HG03039 (cell line): ENCODE data around the gene AFAP1.

ENCODE experiments used
- ATAC-seq: cut with Tn5 transposase; IDR thresholded peaks from one replicate; pipeline ENCODE4 v1.9.1; 2021; ENCODE audit warnings: mild to moderate bottlenecking, moderate library complexity; ENCODE audit not compliant: unreplicated experiment

Gene AFAP1

DNA sequence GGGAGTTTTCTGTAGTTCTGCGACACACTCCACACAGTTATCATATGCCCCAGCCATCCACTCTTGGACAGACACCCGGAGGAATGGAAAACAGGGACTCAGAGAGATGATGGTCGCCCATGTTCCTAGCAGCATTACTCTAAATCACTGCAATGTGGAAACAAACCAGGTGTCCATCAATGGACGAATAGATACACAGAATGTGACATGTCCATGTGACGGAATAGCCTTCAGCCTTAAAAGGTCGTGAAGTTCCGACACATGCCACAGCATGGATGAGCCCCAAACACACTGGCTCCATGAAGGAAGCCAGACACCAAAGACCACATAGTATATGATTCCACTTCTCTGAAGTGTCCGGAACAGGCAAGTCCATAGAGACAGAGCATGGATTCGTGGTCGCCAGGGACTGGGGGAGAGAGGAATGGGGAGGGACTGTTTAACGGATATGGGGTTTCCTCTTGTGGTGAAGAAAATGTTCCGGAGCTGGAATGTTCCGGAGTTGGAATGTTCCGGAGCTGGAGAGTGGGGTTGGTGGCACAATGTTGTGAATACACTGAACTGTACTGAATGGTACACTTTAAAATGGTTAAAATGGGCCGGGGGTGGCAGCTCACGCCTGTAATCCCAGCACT lies 28.7 kb upstream of the AFAP1 start:
- ATAC-seq = no peak

DNA sequence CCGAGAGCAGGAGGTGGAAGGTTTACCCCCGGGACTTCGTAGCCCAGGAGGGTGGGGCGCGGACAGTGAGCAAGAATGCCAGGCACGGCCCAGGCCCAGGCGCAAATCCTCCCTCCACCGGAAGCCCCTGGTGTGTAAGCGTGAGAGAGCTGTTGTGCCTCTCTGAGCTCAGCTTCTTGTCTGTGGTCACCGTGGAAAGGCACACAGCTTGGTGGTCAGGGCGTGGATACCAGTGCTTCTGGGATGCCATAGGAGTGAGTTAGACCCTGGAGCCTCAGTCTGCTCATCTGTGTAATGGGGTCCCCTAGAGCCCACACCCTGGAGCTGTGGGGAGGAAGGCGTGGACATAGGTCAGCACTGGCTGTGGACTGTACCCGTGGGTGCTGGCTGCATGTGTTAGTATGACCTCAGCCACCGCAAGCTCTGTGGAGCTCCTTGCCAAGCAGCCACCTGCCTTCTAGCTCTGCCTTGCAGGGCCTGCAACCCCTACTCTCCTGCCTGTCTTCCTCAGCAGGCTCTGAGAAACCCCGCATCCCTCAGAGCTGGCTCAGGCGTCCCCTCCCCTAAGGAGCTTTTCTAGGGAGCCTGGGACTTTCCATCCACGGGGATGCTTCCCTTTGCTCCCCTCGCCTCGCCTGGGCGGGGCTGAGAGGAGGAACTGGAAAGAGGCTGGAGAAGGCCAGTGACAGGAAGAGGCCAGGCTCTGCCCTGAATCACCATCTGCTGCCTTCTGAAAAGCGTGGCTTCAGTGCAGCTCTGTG lies 28.0 kb upstream of the AFAP1 start:
- ATAC-seq = no peak

DNA sequence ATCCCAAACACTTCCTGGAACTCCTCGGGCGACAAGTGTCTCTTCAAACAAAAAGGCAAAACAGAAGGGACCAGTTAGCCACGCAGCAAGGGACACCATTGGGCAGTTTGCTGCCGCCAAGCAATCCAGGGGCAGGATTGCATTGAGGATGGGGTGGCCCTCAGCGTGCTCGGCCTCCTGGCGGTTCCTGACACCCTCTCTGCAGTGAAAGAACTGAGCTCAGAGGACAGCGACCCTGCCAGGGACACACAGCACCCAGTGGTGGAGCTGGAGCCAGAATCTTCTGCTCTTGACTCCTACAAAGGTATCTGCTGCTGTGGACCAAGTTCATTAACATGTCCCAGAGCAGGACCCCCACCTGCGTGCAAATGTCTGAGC lies 27.4 kb upstream of the AFAP1 start:
- ATAC-seq = no peak

DNA sequence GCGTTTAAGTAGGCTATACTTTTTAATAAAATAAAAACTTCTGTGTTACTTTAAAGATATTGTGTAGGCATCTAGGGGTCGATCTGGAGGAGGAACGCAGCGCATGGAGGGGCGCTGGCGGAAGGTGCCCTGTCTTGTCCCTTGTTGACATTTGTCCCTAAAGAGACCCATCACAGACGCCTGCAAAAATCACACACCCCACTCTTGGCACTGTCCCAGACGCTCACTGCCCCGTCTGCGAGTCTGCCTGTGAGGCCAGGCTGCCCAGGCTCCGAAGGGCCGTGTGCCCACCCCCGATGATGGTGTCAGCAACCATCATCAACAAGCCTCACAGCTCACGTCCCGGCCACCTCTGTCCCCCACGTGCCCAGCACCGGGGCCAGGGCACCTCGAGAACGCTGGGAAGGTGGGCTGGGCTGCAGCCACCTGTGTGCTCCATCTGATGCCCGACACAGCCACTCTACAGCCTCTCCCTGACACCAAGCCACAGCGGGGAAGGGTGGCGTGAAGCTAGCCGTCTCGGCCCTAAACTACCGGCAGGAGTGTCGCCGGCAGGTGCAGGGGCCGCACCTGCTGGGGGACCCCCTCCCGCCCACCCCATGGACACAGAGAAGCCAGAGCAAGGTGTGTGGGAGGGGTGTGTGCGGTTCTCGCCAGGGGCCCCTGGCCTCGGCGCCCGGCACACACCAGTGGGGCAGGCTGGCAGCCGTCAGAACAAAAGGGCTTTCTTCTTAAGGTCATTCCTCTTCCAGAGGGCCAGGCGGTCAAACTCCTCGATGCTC lies 26.8 kb upstream of the AFAP1 start:
- no peak for ATAC-seq

DNA sequence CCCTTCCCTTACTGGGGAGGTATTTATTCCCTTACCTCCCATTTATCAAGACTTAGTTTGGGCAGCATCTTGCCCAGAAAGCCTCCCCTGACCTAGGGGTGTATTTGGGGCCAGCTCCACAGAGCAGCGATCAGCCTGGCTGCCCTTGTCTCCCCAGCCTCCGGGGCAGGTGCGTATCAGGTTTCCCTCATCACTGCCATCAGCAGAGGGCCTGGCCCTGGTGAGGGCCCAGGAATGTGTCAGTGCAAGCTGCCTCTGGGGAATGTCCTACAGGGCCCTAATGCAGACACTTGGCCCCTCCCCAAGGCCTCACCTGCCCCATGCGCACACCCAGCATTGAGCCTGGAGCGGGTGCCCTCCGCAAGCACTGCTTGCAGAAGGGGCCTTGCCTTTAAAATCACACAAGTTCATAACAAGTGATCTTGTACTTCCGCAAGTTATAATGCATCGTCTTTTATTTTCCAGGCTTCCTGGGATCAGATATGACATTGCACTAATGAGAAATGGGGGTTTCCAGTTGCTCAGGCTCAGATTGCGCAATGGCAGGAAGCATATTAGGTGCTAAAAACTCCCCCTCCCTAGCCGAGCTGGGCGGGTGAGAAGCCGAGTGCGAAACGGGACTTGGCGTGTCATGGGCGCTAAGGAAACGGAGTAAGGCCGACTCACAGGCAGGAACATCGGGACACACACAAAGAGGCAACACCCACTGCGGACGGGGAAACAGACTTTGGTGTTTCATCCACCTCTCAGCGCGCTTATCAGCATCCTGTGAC lies 25.4 kb upstream of the AFAP1 start:
- ATAC-seq = no peak

DNA sequence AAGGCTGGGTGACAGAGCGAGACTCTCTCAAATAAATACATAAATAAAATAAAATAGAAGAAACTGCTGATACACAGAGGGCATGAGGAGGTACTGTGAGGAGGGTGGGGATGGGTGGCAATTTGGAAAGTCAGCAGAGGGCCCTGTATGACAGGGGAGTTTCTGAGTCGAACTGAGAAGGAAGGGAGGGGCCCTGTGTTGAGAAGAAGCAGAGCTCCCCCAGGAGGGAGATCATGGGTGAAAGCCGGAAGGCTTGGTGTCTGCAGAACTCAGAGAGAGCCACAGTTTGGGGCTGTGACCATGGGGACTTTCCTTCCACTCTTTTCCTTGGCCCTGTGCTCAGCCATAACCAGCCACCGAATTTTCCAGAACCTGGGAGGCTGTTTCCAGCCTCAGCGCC lies 24.8 kb upstream of the AFAP1 start:
- ATAC-seq = no peak

DNA sequence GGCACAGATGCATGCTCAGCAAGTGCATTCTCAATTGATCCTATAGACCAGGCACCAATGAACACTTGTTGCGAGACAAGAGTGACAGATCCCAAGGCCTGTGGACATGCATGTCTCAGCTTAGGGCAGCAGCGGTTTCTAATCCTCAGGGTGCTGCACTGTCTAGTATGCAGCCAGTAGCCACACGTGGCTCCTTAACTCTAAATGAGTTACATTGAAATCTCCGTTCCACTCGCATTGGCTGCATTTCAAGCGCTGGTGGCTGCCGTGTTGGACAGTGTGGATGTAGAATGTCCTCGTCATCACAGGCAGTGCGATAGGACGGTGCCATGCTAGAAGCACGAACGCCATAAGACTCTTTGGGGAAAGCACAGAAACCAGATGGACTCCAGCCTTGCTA lies 24.0 kb upstream of the AFAP1 start:
- ATAC-seq = no peak

DNA sequence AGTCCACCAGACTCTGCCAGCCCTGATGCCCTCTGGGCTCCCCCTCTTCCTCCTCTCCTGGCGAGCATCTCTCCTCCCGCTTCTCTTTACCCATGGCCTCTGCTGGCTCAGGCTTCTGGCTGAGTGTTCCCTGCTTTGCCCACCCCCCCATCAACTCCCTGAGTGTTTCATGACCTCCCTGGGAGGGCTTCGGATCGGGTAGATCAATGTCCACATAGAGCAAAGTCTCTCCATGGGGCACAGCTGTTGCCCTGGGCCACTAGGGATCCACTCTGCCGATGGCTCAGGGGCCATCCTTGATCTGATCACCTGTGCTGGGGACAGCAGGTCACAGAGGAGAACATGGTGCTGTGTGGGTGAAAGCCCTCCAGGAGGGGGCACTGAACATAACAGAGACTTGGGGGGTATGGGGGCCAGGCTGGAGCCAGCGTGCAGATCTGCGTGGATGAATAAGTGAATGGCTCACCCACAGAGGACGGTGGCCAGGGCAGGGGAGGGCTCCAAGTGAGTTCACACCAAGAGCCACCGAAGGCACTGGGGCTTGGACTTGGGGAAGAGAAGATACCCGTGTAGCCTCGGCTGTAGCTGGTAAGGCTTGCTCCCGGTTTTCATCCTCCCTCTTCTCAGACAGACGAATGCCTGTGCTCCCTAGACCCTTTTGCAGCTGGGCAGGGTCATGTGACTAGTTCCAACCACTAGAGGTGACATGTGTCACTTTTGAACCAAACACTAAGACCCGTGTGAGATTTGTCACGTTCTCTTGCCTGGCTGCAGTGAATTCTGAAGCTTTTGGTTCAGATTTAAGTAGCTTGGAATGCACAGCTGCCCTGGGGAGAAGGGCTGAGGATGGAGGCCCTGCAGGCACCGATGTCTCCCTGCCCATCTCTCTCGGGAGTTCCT lies 23.2 kb upstream of the AFAP1 start:
- no peak for ATAC-seq

DNA sequence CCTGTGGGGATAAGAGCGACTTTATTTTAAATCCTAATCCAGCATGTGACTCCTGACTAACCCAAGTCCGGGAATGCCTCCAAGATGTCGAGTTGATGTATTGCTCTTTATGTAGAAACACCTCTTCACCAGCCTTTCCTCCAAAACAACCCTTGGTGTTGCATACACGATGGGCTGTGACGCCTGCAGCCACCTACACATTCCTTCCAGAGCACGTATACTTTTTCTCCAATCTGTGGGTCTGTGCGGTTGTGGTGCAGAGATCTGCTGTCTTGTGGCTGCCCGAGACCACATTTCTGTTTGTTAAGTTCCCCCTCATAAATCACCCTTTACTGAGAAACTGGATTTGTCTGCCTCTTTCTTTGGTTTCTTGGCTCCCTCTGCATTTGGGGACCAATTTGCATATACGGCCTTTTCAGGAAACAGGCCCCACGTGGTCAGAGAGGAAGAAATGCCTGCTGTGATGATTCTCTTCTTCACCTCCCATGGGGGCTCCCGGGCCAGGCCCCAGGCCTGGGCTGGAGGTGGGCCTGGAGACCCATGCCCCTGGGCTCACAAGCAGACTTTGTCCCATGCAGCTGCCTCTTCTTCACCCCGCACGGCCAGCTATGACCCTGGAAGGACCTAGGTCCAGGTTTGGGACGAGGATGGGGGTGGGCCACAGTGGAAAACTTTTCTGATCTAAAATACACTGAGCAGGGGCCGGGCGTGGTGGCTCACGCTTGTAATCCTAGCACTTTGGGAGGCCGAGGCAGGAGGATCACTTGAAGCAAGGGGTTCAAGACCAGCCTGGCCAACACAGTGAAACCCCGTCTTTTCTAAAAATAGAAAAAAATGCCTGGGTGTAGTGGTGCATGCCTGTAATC lies 21.4 kb upstream of the AFAP1 start:
- no peak for ATAC-seq

DNA sequence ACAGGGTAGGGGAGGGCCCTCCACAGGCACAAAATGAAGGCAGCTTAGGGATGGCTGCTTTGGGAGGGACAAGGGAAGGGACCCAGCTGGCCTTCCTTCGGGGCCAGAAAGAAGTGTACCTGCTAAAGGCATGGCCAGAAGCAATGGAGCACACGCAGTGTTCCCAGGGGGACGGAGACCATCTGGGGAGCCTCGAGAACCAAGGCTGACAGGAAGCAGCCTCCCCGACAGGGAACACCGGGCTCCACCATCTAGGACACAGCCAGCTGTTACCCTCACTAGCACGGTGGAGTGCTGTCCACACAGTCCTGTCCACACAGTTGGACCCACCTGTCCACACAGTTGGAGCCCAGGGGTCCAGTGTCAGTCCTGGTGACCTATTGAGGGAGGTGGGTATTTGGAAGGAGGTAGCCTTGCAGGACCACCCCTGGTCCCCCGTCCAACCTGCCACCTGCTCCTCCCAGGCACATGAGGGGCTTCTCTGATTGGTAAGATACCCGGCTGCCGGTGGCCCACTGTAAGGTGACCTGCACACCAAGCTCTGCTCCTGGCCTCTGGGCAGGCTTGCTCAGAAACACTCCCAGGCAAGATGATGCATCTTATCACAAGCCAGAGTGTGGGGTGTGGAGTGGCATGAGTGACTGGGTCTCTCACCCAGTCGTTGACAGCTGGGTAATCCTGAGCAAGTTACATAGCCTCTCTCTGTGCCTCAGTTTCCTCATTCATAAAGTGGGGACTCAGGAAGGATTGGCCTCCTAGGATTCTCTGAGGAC lies 20.5 kb upstream of the AFAP1 start:
- ATAC-seq = no peak

DNA sequence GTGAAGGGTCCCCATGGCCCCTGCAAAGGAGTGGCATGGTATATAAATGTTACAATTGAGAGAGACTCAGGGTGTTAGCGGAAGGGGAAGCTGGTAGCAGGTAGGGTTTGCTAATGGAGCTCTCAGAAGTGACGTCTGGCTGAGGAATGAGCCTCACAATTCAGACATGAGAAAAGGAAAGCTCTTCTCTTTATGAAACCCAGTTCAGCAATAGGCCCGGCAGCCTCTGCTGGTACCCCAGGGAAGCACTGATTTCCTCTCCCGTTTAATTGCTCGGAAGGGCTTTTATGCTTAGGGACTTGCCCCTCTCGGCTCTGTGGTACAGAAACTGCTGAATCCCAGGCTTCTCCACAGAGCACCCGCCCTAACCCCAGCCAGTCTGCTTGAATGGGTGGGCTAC lies 19.4 kb upstream of the AFAP1 start:
- ATAC-seq = no peak

DNA sequence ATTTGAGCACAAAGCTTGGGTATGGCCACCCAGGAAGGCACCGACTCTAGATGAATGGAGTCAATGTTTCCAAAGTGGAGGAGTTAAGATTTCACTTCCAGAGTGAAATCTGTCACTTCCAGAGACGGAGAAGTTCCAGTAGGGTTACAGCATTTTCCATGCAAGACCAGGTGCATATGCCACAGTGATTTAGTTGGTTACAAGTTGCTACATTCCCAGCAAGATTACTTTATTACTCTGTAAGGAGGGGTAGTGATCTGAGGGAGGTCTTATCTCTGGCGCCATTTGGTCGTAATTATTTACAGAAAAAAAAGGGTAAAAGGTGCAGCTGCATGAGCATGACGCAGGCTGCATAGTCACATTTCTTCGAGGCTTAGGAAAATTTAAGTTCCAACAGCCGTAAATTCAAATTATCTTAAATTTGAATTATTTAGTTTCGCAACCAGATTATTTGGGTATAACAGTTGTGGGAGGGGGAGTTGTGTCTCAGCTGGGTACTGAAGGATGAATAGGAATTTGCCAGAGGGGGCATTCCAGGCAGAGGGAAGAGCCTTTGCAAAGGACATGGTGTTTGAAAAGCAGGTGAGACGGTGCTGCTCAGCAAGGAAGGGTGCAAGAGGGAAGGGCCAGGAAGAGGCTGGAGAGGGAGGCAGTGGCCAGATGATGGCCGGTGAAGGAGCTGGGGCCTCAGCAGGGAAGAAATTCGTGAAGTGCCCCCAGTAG lies 17.4 kb upstream of the AFAP1 start:
- ATAC-seq = no peak

DNA sequence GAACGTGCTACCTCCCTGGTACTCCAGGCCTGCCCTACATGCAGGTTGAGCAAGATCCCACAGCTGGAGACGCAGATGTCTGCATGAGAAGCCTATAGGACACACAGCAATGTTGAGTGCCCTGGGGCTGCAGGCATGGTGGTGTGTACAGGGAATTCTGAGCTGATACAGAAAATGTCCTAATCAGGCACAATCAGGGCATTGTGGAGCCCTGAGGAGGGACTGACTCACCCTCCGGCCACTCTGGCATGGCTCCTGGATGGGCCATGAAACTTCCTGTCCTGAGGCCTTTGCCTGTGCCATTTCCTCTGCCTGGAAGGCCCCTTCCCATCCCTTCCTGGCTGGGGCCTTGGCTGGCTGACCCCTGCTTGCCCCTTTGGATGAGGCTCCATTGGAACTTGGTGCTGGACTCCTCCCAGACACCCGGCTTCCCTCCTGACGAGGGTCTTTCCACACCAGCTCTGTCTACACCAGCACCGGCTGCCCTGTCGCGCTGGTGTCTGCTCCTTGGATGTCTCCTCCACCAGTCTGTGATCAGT lies 16.7 kb upstream of the AFAP1 start:
- ATAC-seq = no peak

DNA sequence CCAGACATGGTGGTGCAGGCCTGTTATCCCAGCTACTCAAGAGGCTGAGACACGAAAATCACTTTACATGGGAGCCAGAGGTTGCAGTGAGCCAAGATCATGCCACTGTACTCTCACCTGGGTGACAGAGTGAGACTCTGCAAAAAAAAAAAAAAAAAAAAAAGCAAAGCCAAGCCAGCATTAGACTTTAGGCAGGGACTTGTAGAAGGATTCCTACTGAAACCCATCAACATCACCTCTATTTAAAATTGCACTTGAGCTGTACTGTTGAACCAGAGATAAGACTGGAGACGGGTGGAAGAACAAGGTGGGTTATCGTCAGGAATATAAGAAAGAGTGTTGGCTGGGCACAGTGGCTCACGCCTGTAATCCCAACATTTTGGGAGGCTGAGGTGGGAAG lies 15.7 kb upstream of the AFAP1 start:
- no peak for ATAC-seq

DNA sequence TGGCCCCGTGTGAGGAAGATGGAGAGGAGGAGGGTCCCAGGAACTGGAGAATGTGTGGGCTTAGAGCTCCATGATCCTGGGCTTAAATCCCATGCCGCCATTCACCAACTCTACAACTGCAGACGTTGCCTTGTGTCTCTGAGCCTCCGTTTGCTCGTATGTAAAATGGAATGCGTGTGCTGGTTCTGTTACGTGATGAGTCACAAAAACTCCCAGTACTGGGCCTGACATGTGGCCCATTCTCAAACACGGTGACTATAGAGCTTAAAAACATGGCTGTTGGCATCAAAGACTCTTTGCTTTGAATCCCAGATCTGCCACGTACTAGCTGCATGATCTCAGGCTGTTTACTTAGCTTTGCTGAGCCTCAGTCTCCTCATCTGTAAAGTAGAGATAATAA lies 13.0 kb upstream of the AFAP1 start:
- no peak for ATAC-seq

DNA sequence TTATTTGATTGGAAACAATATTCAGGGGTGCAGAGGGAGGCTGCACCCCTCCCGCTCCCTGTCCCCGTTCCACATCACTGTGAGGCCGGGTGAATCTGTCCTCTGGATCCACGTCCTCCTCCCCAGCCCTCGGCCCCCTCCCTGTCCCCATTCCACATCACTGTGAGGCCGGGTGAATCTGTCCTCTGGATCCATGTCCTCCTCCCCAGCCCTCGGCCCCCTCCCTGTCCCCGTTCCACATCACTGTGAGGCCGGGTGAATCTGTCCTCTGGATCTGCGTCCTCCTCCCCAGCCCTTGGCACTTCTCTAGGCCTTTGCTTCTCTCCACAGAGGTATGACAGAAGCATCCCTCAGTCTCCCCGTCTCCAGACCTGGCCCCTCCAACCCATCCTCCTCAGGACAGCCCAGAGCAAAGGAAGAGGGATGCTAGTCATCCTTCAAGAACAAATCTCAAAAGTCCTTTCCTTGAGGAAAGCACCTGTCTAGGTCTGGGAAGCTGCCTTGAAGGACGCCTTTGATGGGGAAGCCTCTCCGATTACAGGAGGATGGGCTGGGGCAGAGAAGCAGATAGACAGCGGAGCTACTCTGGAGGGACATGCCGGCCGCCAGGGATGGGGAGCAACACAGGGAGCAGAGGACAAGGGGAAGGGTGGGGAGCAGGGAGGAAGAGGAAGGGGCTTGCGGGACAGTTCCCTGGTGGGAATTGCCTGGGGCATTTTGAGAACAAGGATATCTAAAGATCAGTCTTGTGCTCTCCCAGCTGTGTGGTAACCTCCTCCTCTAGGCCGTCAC lies 10.8 kb upstream of the AFAP1 start:
- ATAC-seq = no peak

DNA sequence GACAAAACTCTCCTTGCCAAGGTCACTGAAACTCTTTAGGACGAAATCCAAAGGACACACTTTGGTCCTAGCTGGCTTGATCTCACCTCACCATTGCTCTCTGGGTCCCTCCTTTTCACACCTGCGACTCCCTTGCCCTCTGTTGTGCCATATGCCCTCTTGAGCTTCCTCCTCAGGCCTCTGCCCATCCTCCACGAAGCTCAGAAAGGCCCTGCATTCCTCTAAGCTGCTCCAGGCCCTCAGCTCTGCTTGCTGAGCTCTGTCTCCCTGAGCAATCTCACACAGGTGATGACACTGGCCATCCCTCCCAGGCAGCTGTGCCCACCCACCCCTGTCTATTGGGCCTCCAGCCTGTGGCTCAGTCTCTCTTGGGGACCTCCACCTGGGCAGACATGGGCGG lies 10.1 kb upstream of the AFAP1 start:
- ATAC-seq = no peak
